HL-60 (cell line): ENCODE data around the gene CFAP161.

Source experiments
- GABPA ChIP-seq: IDR thresholded peaks from 2 replicates; pipeline ENCODE4 v1.6.1; 2012; ENCODE audit warnings: low read depth
- POLR2AphosphoS5 ChIP-seq: IDR thresholded peaks from 2 replicates; pipeline ENCODE4 v1.6.1; 2012; ENCODE audit warnings: low read depth
- SPI1 ChIP-seq: IDR thresholded peaks from 2 replicates; pipeline ENCODE4 v1.6.1; 2012; ENCODE audit warnings: low read depth, mild to moderate bottlenecking, borderline replicate concordance
- TF ChIP-seq, protein P1 (sequence below): IDR thresholded peaks from one replicate; pipeline ENCODE4 v1.5.1; 2011; ENCODE audit warnings: low read length, control low read depth, inconsistent platforms; ENCODE audit not compliant: insufficient read depth
- TF ChIP-seq, protein P2 (sequence below): IDR thresholded peaks from 2 replicates; pipeline ENCODE4 v1.6.1; 2012; ENCODE audit warnings: low read depth; ENCODE audit not compliant: insufficient replicate concordance

- TF ChIP-seq, protein P1, sequence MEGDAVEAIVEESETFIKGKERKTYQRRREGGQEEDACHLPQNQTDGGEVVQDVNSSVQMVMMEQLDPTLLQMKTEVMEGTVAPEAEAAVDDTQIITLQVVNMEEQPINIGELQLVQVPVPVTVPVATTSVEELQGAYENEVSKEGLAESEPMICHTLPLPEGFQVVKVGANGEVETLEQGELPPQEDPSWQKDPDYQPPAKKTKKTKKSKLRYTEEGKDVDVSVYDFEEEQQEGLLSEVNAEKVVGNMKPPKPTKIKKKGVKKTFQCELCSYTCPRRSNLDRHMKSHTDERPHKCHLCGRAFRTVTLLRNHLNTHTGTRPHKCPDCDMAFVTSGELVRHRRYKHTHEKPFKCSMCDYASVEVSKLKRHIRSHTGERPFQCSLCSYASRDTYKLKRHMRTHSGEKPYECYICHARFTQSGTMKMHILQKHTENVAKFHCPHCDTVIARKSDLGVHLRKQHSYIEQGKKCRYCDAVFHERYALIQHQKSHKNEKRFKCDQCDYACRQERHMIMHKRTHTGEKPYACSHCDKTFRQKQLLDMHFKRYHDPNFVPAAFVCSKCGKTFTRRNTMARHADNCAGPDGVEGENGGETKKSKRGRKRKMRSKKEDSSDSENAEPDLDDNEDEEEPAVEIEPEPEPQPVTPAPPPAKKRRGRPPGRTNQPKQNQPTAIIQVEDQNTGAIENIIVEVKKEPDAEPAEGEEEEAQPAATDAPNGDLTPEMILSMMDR, result no peak
- TF ChIP-seq POLR2AphosphoS5 (no peak), GABPA (no peak), SPI1 (no peak)
- TF ChIP-seq, protein P2, sequence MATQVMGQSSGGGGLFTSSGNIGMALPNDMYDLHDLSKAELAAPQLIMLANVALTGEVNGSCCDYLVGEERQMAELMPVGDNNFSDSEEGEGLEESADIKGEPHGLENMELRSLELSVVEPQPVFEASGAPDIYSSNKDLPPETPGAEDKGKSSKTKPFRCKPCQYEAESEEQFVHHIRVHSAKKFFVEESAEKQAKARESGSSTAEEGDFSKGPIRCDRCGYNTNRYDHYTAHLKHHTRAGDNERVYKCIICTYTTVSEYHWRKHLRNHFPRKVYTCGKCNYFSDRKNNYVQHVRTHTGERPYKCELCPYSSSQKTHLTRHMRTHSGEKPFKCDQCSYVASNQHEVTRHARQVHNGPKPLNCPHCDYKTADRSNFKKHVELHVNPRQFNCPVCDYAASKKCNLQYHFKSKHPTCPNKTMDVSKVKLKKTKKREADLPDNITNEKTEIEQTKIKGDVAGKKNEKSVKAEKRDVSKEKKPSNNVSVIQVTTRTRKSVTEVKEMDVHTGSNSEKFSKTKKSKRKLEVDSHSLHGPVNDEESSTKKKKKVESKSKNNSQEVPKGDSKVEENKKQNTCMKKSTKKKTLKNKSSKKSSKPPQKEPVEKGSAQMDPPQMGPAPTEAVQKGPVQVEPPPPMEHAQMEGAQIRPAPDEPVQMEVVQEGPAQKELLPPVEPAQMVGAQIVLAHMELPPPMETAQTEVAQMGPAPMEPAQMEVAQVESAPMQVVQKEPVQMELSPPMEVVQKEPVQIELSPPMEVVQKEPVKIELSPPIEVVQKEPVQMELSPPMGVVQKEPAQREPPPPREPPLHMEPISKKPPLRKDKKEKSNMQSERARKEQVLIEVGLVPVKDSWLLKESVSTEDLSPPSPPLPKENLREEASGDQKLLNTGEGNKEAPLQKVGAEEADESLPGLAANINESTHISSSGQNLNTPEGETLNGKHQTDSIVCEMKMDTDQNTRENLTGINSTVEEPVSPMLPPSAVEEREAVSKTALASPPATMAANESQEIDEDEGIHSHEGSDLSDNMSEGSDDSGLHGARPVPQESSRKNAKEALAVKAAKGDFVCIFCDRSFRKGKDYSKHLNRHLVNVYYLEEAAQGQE, result no peak
Measured at GRCh38 chr15:81092559-81092902, 41.5 kb upstream of the CFAP161 start.
